ENCODE measurements around the gene HIGD2A.

The HIGD2A gene

GRCh38 chr5:176369934-176370711 lies 18.4 kb upstream of the HIGD2A start:
- DNase-seq = no peak

- DNase-seq = no peak
Measured at GRCh38 chr5:176371621-176372539, 16.7 kb upstream of the HIGD2A start.

- no peak for DNase-seq
Measured at GRCh38 chr5:176373100-176373818, 15.3 kb upstream of the HIGD2A start.

DNA sequence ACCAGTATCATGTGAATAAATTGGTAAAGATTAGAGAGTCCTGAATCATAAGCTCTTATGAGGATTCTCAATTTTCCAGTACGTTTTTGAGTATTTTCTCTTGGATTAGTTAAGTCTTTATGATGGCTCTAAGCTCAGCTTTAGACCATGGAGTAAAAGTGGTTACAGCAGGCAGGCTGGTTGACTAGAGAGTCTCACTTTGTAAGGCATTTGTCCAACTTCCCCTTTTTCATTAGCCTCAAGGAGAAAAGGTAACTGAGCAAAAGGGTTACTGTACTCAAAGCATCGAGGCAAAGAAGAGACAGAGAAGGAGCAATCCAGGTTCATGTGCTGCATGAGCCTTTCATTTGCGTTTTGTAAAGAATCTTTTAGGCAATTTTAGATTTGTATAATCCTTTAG lies 8.7 kb upstream of the HIGD2A start:
- no peak for DNase-seq

DNA sequence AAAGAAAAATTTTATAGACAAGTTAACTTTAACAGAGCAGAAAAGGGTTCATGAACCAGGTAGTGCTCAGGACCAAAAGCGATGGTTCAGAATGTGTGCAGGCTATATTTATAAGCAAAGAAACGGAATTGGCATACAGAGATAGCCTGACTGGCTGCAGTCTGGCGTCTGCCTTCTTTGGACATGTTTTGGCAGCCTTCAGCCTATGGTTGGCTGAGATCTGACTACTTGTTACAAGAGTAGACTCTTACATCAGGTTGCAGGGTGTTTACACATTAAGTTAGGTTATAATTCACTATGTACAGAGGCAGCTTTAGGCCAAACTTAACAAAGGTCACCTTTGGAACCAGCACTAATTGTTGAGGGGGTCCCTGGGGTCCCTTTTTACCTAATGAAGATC lies 7.1 kb upstream of the HIGD2A start:
- DNase-seq = no peak

DNA sequence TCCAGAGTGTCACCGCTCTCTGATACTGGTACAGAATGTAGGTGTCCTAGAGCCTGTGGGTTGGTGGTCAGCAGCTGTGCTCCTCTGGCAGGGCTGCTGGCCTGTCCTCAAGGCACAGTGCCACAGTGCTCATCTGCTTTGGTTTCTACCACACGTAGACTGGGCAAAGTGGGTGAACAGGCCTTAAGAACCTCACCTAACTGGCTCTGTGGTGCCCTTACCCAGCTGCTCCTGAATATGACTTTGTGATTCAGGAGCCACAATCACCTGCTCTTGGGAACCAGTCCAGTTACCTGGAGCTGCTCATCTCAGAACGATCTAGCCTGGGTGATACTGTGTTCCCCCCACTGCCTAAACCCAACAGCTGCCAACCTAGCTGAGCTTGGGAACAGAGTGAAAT lies 6.6 kb upstream of the HIGD2A start:
- DNase-seq = no peak

DNA sequence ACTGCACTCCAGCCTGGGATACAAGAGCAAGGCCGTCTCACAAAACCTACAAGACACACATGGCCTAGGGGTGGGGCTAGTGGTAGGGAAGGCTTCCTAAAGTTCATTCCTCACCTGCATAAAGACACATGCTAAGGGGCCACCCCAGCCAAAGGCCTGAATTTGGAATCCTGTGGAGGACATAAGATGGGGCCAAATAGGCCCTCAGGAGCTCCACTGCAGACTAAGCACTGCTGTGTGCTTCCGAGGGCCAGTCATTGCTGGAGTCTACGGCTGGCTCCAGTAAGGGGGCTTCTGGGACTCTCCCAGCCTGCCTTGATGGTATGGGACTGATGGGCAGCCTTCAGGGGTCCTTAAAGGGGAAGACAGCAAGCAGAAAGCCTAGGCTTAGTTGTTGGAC lies 5.8 kb upstream of the HIGD2A start:
- no peak for DNase-seq

- no peak for DNase-seq
Measured at GRCh38 chr5:176383248-176383905, 5.2 kb upstream of the HIGD2A start.

DNA sequence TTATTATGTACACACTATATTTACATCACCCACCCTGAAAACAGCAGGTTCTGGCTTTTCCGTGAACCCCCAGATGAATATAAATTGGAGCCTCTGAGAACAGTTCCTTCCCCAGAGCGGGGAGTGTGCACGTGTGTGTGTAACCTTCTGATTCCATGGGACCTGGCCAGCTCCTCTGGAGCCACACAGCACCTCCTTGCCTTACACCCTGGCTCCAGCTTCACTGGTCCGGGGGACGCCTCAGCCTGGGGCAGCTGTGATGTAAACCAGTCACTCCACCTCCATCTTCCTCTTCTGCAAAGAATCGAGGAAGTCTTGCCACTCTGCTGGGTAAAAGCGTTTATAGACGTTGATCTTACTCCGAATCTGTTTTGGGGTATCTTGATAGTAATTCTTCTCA lies 4.6 kb upstream of the HIGD2A start:
- no peak for DNase-seq

GRCh38 chr5:176384366-176384930 lies 4.1 kb upstream of the HIGD2A start:
- DNase-seq = no peak

GRCh38 chr5:176384991-176385390 lies 3.6 kb upstream of the HIGD2A start:
- DNase-seq = no peak

DNA sequence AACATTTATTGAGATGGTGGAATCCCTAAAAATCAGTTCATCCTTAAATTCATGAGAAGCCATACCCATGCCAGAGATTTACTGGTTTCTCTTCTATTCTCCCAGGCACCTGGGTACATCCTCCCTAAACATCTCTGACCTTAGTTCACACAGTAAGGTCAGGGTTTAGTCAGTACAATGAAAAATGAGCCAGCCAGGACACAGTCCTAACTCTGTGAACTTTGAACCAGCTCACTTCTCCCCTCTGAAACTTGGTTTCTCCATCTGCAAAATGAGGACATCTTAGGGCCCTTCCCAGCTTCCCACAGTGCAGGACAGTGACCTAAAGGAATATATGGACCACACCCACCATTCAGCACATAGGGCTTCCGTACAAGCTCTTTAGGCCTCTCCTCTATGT lies 2.1 kb upstream of the HIGD2A start:
- DNase-seq = no peak

DNA sequence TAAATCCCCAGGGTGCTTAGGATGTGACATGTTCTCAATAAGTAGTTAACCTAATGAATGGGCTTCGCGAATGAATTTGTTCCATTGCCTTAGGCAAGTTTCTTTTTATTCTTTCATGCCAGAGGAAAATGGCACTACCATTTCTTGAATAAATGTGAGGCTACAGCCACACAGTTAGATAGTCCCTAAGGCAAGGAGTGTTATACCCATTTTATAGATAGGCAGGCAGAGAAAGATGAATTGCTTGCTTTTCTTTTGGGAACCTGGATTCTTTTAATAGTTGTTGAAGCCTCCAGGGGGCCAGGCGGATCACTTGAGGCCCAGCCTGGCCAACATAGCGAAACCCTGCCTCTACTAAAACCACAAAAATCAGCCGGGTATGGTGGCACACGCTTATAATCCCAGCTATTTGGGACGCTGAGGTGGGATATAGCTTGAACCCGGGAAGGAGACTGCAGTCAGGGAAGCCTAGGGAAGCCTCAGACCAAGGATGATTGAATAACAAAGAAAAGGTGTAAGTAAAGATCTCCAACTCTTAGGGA lies 1.1 kb upstream of the HIGD2A start:
- no peak for DNase-seq

DNA sequence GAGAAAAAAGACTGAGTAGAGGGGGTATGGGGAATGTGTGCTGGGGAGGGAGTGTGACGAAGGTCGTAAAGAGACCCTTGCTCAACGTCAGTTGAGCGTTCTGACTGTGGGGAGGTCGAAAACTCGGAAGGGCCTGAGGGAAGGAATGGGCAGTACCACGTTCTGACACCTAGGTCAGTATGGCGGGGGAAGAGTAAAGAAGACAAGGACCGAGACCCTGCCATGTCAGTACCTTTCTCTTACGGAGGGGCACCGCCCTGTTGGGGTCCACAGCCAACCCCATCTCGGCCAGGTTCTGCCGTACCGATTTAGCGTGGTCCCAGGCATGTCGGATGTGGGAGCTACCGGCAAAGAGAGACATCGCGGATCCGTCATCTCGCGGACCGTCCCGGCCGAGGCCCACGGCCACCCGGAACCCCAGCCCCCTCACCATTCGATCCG lies 528 bp upstream of the HIGD2A start:
- DNase-seq = peak; percentile 4

- no peak for DNase-seq
Measured at GRCh38 chr5:176389135-176390123, 878 bp downstream of the HIGD2A start.

DNA sequence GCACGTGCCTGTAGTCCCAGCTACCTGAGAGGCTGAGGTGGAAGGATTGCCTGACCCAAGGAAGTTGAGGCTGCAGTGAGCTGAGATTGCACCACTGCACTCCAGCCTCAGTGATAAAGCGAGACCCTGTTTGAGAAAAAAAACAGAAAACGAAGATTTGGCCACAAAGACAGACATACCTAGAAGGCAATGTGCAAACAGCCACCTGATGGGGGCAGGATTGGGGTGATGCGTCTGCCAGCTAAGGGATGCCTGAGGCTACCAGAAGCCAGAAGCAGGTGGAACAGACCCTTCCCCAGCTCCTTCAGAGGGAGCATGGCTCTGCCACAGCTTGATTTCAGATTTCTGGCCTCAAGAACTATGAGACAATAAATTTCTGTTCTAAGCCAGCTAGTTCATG lies 2.9 kb downstream of the HIGD2A start:
- DNase-seq = no peak

DNA sequence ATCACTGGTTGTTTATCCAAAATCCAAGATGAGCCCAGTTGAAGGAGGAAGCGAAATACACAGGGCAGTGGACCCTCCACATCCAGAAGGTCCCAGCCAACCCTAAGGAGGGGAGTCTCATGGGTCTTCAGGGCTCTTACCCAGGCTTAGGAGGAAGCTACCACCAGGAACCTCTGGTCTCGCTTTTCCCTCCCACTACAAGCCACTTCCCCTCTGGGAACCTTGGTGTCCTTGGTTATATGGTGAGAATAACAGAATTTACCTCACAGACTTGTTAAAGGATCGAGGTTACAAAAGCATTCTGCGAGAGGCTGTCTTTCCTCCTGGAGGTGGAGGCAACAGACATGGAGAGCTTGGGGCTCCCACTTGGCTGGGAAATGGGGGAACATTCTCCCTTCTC lies 3.4 kb downstream of the HIGD2A start:
- no peak for DNase-seq

- no peak for DNase-seq
Measured at GRCh38 chr5:176392526-176392925, 4.0 kb downstream of the HIGD2A start.

- DNase-seq = no peak
Measured at GRCh38 chr5:176394096-176394495, 5.5 kb downstream of the HIGD2A start.

DNA sequence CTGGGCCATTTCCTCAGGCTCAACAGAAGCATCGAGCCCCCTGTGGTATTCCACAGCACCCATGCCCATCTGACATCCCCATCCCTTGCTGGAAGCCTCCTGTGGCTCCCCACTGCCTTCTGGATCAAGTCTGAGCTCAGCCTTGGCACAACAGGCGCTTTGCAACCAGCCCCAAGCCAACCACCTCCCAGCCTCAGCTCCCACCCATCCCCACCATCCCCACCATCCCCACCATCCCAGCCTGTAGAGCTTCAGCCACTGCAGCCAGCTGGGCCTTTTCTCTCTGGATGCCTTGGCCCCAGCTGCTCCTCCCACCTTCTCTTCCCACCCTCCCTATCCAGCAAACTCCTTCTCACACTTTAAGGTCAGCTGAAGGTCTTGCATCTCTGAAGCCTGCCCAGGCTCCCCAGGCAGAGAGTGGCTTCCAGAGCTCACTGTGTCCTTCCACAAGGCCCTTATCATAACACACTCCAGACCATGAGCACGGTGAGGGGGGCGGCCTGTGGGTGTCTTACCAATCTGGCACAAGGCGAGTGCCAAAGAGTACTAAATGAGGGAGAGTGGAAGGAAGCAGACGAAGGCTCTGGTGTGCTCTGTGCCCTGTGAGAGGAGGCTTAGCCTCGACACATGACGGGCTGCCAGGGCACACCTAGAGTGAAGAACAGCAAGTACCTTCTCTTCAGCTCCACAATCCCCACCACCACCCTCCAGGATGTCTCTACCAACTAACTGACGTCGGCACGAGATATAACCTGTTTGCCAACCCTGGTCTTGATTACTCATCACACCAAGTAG lies 6.5 kb downstream of the HIGD2A start:
- no peak for DNase-seq
